Subcutaneous abdominal adipose tissue (tissue), 5 donors: ENCODE data around the gene ZFHX2.
A peak's percentile ranks its signal among the peaks of the same experiment; 100 is the strongest.

Experiments
- H3K27ac ChIP-seq: one replicate; pipeline ENCODE4 v1.7.0; 2013; ENCODE audit warnings: low read depth, mild to moderate bottlenecking, inconsistent platforms, low read length, moderate library complexity
- H3K27me3 ChIP-seq, 5 donors: one replicate each; pipeline ENCODE4 v1.7.0; 2013; ENCODE audit warnings: low read length in 5 of 5, inconsistent platforms in 1 of 5; ENCODE audit not compliant: control insufficient read depth in 5 of 5, insufficient read depth in 4 of 5
- H3K36me3 ChIP-seq, 5 donors: one replicate each; pipeline ENCODE4 v1.7.0; 2013; ENCODE audit warnings: low read length in 5 of 5; ENCODE audit not compliant: control insufficient read depth in 5 of 5, insufficient read depth in 5 of 5
- H3K4me1 ChIP-seq, 5 donors: one replicate each; pipeline ENCODE4 v1.7.0; 2013; ENCODE audit warnings: low read length in 5 of 5, mild to moderate bottlenecking in 3 of 5, moderate library complexity in 1 of 5; ENCODE audit not compliant: control insufficient read depth in 5 of 5, insufficient read depth in 5 of 5
- H3K4me3 ChIP-seq, 5 donors: one replicate each; pipeline ENCODE4 v1.7.0; 2013; ENCODE audit warnings: low read length in 5 of 5, low read depth in 1 of 5
- H3K9ac ChIP-seq, 5 donors: one replicate each; pipeline ENCODE4 v1.7.0; 2013; ENCODE audit warnings: low read length in 5 of 5, mild to moderate bottlenecking in 4 of 5, moderate library complexity in 3 of 5
- H3K9me3 ChIP-seq, 5 donors: one replicate each; pipeline ENCODE4 v1.7.0; 2013; ENCODE audit warnings: low read length in 5 of 5; ENCODE audit not compliant: control insufficient read depth in 5 of 5
- donor health status: healthy.
- donor health status: healthy.
- donor health status: healthy.
- donor health status: healthy.
- donor health status: healthy.

The ZFHX2 gene

GRCh38 chr14:23532658-23533057 lies 18.9 kb downstream of the ZFHX2 start:
- H3K4me1 ChIP-seq, result peaks cover 0 to 9% (median 3%) of the 10 kb centered on the region in 5 donors
- H3K9me3 ChIP-seq, result no peaks in the 10 kb centered on the region
- no peak overlapping the region for H3K9ac ChIP-seq
- no peaks in the 10 kb centered on the region for H3K27me3 ChIP-seq
- H3K36me3 ChIP-seq, result peaks cover 0 to 38% (median 2%) of the 10 kb centered on the region in 5 donors
- no peak overlapping the region for H3K27ac ChIP-seq
- no peak overlapping the region for H3K4me3 ChIP-seq

DNA sequence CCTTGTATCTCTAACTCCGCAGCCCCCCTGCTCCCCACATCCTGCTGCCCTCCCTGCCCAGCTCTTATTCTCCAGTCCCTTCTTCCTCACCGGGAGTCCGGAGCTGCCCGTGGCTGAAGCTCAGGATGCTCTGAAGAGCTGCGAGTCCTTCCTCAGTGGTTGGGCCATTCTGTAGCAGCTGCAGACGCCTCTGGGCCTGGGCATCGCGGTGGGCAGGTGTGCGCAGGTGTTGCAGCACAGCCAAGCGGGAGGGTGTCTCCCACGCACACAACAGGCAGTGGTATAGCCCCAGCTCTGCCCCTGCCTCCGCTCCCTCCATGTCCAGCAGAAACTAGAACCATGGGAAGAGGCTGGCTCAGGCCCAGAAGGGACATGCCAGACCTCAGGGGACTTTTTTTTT lies 20.2 kb downstream of the ZFHX2 start:
- H3K27me3 ChIP-seq, result no peaks in the 10 kb centered on the region
- H3K27ac ChIP-seq, result no peak overlapping the region
- H3K36me3 ChIP-seq, result peaks cover 0 to 51% (median 6%) of the 10 kb centered on the region in 5 donors
- no peaks in the 10 kb centered on the region for H3K9me3 ChIP-seq
- H3K9ac ChIP-seq, result no peak overlapping the region
- H3K4me3 ChIP-seq, result no peak overlapping the region
- peaks cover 0 to 9% (median 3%) of the 10 kb centered on the region in 5 donors for H3K4me1 ChIP-seq

DNA sequence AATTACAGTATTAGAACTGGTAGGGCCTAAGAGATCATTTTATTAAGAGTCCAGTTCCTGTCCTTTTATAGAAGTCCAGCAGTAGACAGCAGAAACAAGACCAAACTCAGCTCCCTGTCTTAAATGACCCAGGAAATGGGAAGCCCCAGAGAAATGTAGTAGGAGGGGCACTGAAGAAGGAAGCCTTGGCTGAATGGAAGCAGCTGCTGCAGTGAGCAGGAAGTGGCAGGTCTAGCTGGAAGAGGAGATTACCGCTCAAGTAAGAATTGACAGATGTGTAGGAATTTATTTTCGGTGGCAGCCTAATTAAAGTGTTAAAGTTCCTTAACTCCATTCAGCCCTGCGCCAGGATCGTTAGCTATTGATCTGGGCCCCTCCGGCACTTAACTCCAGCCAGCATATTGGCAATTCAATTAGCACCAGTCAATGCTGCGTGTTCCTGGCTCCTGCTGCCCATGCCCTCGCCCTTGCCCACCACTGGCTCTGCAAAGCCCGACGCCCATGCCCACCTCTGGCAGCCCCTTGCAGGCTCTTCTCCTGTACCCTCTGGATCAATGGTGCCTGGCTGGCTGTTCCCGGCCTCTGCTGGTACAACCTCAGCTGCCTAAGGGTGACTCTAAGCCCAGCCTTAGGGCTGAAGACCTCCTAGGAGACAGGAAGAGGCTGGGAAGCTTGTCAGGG lies 21.1 kb downstream of the ZFHX2 start:
- Histone ChIP-seq H3K9ac (peak overlapping the region in 1 of 5 donors; percentile 16), H3K9me3 (no peaks in the 10 kb centered on the region), H3K27ac (no peak overlapping the region), H3K4me1 (peaks cover 0 to 9% (median 3%) of the 10 kb centered on the region in 5 donors), H3K4me3 (no peak overlapping the region), H3K27me3 (no peaks in the 10 kb centered on the region), H3K36me3 (peaks cover 0 to 60% (median 6%) of the 10 kb centered on the region in 5 donors)

- Histone ChIP-seq H3K27me3 (no peaks in the 10 kb centered on the region), H3K9me3 (no peaks in the 10 kb centered on the region), H3K4me1 (peaks cover 0 to 9% (median 3%) of the 10 kb centered on the region in 5 donors), H3K9ac (no peak overlapping the region), H3K36me3 (peaks cover 0 to 48% (median 4%) of the 10 kb centered on the region in 5 donors), H3K4me3 (no peak overlapping the region), H3K27ac (no peak overlapping the region)
Measured at GRCh38 chr14:23529016-23529415, 22.5 kb downstream of the ZFHX2 start.

DNA sequence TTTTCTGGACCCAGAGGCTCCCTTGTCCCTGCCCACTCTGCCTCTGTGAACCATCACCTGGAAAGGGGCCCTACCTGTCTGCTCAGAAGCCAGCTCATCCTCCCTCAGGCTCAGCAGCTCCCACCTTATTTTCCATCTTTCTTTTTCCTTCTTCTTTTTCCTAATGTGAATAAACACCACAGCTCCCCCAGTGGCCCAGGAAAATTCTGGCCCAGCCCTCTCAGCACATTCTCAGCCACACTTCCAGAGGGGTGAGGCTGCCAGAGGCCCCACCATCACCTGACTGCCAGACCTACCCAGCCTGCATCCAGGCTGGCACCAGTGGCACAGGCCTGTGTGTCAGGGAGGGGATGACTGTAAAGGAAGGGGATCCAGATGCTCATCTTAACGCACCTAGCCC lies 23.0 kb downstream of the ZFHX2 start:
- Histone ChIP-seq H3K36me3 (peaks cover 0 to 46% (median 4%) of the 10 kb centered on the region in 5 donors), H3K9ac (no peak overlapping the region), H3K9me3 (no peaks in the 10 kb centered on the region), H3K27ac (no peak overlapping the region), H3K4me1 (peaks cover 0 to 9% (median 3%) of the 10 kb centered on the region in 5 donors), H3K27me3 (no peaks in the 10 kb centered on the region), H3K4me3 (no peak overlapping the region)

- Histone ChIP-seq H3K27ac (no peak overlapping the region), H3K27me3 (no peaks in the 10 kb centered on the region), H3K9ac (no peak overlapping the region), H3K36me3 (peaks cover 0 to 37% (median 4%) of the 10 kb centered on the region in 5 donors), H3K4me3 (no peak overlapping the region), H3K9me3 (no peaks in the 10 kb centered on the region), H3K4me1 (peaks cover 0 to 4% (median under 1%) of the 10 kb centered on the region in 5 donors)
Measured at GRCh38 chr14:23525611-23526010, 26.0 kb downstream of the ZFHX2 start.

DNA sequence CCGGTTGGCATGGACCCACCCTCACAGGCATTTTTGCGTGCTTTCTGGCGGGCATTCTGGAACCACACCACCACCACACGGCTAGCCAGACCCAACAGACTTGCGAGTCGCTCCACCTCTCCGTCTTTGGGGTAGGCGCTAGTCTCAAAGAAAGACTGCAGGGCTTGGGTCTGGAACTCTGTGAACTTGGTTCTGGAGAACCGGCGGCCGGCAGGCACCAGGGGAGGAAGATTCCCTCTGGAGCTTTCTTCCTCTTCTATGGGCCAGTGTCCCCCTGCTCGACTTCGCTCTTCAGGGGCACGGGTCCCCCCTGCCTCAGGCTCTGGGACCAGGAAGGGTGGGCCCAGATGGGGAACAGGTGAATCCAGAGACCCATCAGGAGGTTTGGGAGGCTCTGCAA lies 26.6 kb downstream of the ZFHX2 start:
- no peak overlapping the region for H3K4me3 ChIP-seq

DNA sequence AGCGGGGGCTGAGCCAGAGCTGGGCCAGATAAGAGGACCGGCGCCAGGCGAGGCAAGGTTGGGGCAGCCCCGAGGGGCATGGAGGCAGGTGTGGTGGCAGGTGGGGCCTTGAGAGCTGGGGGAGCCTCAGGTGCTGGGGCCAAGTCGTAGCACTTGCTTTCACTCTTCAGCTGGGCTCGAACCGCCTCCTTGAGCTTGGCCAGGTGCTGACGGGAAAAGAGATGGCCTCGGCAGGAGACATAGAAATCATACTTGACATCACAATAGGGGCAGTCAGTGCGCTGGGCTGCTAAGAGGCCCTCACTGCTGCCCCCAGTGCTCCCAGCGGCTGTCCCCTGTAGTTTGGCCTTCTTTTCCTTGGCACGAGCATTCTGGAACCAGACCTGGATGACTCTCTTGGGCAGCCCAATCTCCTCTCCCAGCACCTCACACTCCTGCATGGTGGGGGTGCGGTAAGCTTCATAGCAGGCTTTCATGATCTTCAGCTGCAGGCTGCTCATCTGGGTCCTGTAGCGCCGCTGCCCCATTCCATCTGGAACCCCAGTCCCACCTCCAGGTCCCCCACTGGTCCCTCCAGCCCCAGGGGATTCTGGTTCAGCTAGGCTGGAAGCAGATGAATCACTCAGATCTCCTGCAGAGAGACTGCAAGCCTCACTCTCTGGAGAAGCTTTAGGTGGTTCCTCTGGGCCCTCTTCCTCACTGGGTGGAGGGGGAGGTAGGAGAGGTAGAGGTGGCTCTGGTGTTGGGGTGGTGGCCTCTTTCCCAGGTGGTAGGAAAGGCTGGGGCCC lies 28.1 kb downstream of the ZFHX2 start:
- no peak overlapping the region for H3K4me3 ChIP-seq
- H3K27me3 ChIP-seq, result no peaks in the 10 kb centered on the region
- H3K9me3 ChIP-seq, result no peaks in the 10 kb centered on the region
- peaks cover 0 to 5% (median 0%) of the 10 kb centered on the region in 5 donors for H3K4me1 ChIP-seq
- H3K9ac ChIP-seq, result no peak overlapping the region
- H3K36me3 ChIP-seq, result peaks cover 0 to 37% (median 4%) of the 10 kb centered on the region in 5 donors
- H3K27ac ChIP-seq, result no peak overlapping the region

More for the DNA sequence above, 26.6 kb downstream of the ZFHX2 start:
- Histone ChIP-seq H3K9me3 (no peaks in the 10 kb centered on the region), H3K27me3 (no peaks in the 10 kb centered on the region), H3K9ac (no peak overlapping the region), H3K4me1 (no peaks in the 10 kb centered on the region), H3K27ac (no peak overlapping the region), H3K36me3 (peaks cover 0 to 37% (median 4%) of the 10 kb centered on the region in 5 donors)

DNA sequence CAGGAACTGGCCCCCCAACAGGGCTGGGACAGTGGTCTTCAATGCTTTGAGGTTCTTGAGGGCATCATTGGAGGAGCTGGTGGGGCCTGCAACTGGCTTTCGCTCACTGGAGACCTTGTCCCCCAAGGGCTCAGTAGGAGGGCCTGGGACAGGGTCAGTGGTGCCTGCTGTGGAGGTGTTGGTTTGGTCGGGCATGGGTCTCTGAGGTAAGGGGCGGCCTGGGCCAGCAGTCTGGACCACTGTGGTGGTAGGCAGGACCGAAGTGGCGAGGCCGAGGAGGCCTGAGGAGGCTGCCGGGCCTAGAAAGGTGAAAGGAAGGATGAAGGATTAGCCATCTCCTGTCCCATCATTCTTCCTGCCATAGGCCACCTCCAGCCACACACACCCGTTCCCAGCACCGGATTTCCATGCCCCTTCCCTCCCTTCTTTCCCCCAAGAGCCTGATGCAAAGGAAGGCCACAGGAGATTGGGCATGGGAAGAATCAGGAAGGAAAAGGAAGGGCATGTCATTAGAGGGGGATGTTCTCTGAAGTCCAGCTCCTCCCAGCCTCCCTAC lies 28.8 kb downstream of the ZFHX2 start:
- Histone ChIP-seq H3K27me3 (no peaks in the 10 kb centered on the region), H3K27ac (no peak overlapping the region), H3K36me3 (peaks cover 0 to 33% (median 4%) of the 10 kb centered on the region in 5 donors), H3K9me3 (no peaks in the 10 kb centered on the region), H3K4me3 (no peak overlapping the region), H3K9ac (no peak overlapping the region), H3K4me1 (peaks cover 0 to 9% (median 0%) of the 10 kb centered on the region in 5 donors)
